HepG2 (cell line): ENCODE results near the gene C1orf198. TPM values are rescaled to one million over a fixed set of nuclear protein-coding genes. Genes with fewer than 3 reads are reported as not detected.

Experiments
- ATAC-seq: fragments of 200-7000 bp; cut with Tn5 transposase; 3 replicates; pipeline ENCODE4 v1.9.1; 2020; ENCODE audit warnings: mild to moderate bottlenecking, moderate library complexity
- BruUV-seq: library from RNA; stranded (reverse); fragments of 400-500 nt; replicated peaks from 2 replicates; lab custom pipeline; 2021; lab: Mats Ljungman, UMichigan
- CTCF ChIA-PET: fragments of 300-600 bp; formaldehyde crosslinking; extraction: SDS; loops from one replicate; lab custom pipeline; 2021; ENCODE audit warnings: low total read pairs, inconsistent platforms, low intra/inter-chr PET ratio; lab: Yijun Ruan, JAX
- POLR2A ChIA-PET: fragments of 350-600 bp; sonication (Branson Sonifier 250); formaldehyde crosslinking; loops from one replicate; lab custom pipeline; 2020; ENCODE audit warnings: antibody characterized with exemption, inconsistent platforms; lab: Yijun Ruan, JAX
- DNase-seq: peaks from one replicate; pipeline ENCODE4 v3.0.0-alpha.2; 2015; ENCODE audit warnings: low spot score
- FAIRE-seq: peaks from 3 replicates; lab custom pipeline; 2011; peaks lifted over from hg19 to GRCh38; lab: Jason Lieb, UNC
- H2AFZ ChIP-seq: one replicate; pipeline ENCODE4 v1.6.1; 2011; ENCODE audit warnings: low read length, inconsistent platforms
- H3K27ac ChIP-seq: fragments of 300-600 bp; 3 replicates; pipeline ENCODE4 v1.8.0; 2011; ENCODE audit warnings: mixed run types, mild to moderate bottlenecking, mixed read lengths, low read length, inconsistent platforms; ENCODE audit not compliant: insufficient read depth; ENCODE audit errors: extremely low read length
- H3K27me3 ChIP-seq, 2 experiments: fragments of 200-600 bp in 1 of 2; 2 replicates in 1 of 2; 3 replicates in 1 of 2; pipeline versions ENCODE4 v1.6.0 to v1.8.0; 2011; ENCODE audit warnings: low read length in 2 of 2, mild to moderate bottlenecking in 2 of 2, moderate library complexity in 2 of 2, inconsistent platforms in 1 of 2; ENCODE audit not compliant: insufficient read depth in 2 of 2, control insufficient read depth in 1 of 2
- H3K36me3 ChIP-seq, 2 experiments: fragments of 200-600 bp in 1 of 2; replicated peaks in 1 of 2; 2 replicates in 1 of 2; 3 replicates in 1 of 2; pipeline versions ENCODE4 v1.5.1 to v1.8.0; 2011; ENCODE audit warnings: low read length in 2 of 2, inconsistent platforms in 1 of 2; ENCODE audit not compliant: insufficient read depth in 2 of 2, control insufficient read depth in 1 of 2
- H3K4me1 ChIP-seq: 2 replicates; pipeline ENCODE4 v1.5.1; 2012; ENCODE audit warnings: low read length, inconsistent platforms; ENCODE audit not compliant: insufficient read depth
- H3K4me2 ChIP-seq: 2 replicates; pipeline ENCODE4 v1.6.0; 2011; ENCODE audit warnings: low read depth, low read length, inconsistent platforms
- H3K4me3 ChIP-seq, 3 experiments: fragments of 200-600 bp in 1 of 3; sonication (generic), shearing (Covaris generic) in 1 of 3; replicated peaks in 1 of 3; 2 replicates each; pipeline ENCODE4 v1.5.1; 2011 to 2016; ENCODE audit warnings: low read length in 3 of 3, inconsistent platforms in 2 of 3, low read depth in 2 of 3, mild to moderate bottlenecking in 2 of 3, control low read depth in 1 of 3, mixed read lengths in 1 of 3; ENCODE audit not compliant: insufficient read depth in 1 of 3
- H3K79me2 ChIP-seq: one replicate; pipeline ENCODE4 v1.6.1; 2011; ENCODE audit warnings: low read length, inconsistent platforms; ENCODE audit not compliant: insufficient read depth
- H3K9ac ChIP-seq: 2 replicates; pipeline ENCODE4 v1.6.0; 2011; ENCODE audit warnings: mild to moderate bottlenecking, low read depth, low read length, inconsistent platforms; ENCODE audit not compliant: insufficient read depth
- H3K9me3 ChIP-seq: 2 replicates; pipeline ENCODE4 v1.5.1; 2012; ENCODE audit warnings: mild to moderate bottlenecking, low read length
- H4K20me1 ChIP-seq: 2 replicates; pipeline ENCODE4 v1.6.0; 2011; ENCODE audit warnings: inconsistent platforms, mild to moderate bottlenecking, low read length, moderate library complexity; ENCODE audit not compliant: insufficient read depth
- BORCS8-MEF2B ChIP-seq: sonication (generic); formaldehyde crosslinking; IDR thresholded peaks from 2 replicates; pipeline ENCODE4 v1.8.0; 2022; ENCODE audit warnings: mild to moderate bottlenecking, missing genetic modification reagents
- ELF3 ChIP-seq: IDR thresholded peaks from 2 replicates; pipeline ENCODE4 v1.6.1; 2016; ENCODE audit warnings: missing genetic modification reagents, missing compliant biosample characterization
- FOSL2 ChIP-seq: sonication (generic); formaldehyde crosslinking; IDR thresholded peaks from 2 replicates; pipeline ENCODE4 v1.4.0; 2020; ENCODE audit warnings: missing genetic modification reagents
- HOXA5 ChIP-seq: sonication (generic); formaldehyde crosslinking; IDR thresholded peaks from 2 replicates; pipeline ENCODE4 v1.4.0; 2020; ENCODE audit warnings: missing genetic modification reagents
- KLF6 ChIP-seq: IDR thresholded peaks from 2 replicates; pipeline ENCODE4 v1.8.0; 2016; ENCODE audit warnings: missing biosample characterization, missing genetic modification reagents
- MLX ChIP-seq: IDR thresholded peaks from 2 replicates; pipeline ENCODE4 v1.6.1; 2016
- MZF1 ChIP-seq: sonication (generic); formaldehyde crosslinking; IDR thresholded peaks from 2 replicates; pipeline ENCODE4 v1.8.1; 2023; ENCODE audit warnings: mild to moderate bottlenecking, missing genetic modification reagents, borderline replicate concordance
- PITX1 ChIP-seq: sonication (generic); formaldehyde crosslinking; IDR thresholded peaks from 2 replicates; pipeline ENCODE4 v1.5.1; 2020; ENCODE audit warnings: mild to moderate bottlenecking, missing genetic modification reagents
- RFXAP ChIP-seq: sonication (generic); formaldehyde crosslinking; IDR thresholded peaks from 2 replicates; pipeline ENCODE4 v1.4.0; 2020; ENCODE audit warnings: missing genetic modification reagents, borderline replicate concordance
- TERF1 ChIP-seq: sonication (generic); formaldehyde crosslinking; IDR thresholded peaks from 2 replicates; pipeline ENCODE4 v1.8.0; 2022; ENCODE audit warnings: mild to moderate bottlenecking, missing genetic modification reagents, moderate library complexity
- ZKSCAN1 ChIP-seq: fragments of 150-350 bp; IDR thresholded peaks from 2 replicates; pipeline ENCODE4 v1.6.1; 2014; ENCODE audit warnings: low read length
- ZNF281 ChIP-seq: sonication (generic); formaldehyde crosslinking; IDR thresholded peaks from 2 replicates; pipeline ENCODE4 v1.4.0; 2020; ENCODE audit warnings: missing genetic modification reagents, borderline replicate concordance
- ZNF44 ChIP-seq: sonication (generic); formaldehyde crosslinking; IDR thresholded peaks from 2 replicates; pipeline ENCODE4 v1.5.1; 2020; ENCODE audit warnings: mild to moderate bottlenecking, missing genetic modification reagents
- WGBS: methylation state at CpG from one replicate; pipeline ENCODE4 v1.1.6; 2017; ENCODE audit warnings: low lambda C conversion rate; 5-methylcytosine and 5-hydroxymethylcytosine counted together
- in situ Hi-C: cut with HindIII; loops from 2 replicates; pipeline ENCODE4 v1.10.0; 2017; ENCODE audit warnings: low pct_unique_long_range_greater_than_20kb; ENCODE audit not compliant: extremely low pct_ligation_motif_present
- intact Hi-C: fragments of 100-400 bp; cut with micrococcal nuclease; formaldehyde crosslinking; loops from one replicate; pipeline ENCODE4 v1.10.0; 2022; ENCODE audit not compliant: unreplicated experiment
- polyA plus RNA-seq, 8 experiments: library from polyadenylated mRNA; depleted of rRNA in 3 of 8; stranded (reverse) in 7 of 8; unstranded in 1 of 8; fragments of >200 nt; fragmentation: Illumina TruSeq in 4 of 8; extraction: Trizol in 4 of 8; gene quantifications; 2 replicates each; pipeline versions ENCODE4 v1.2.1 to v1.2.3, GENCODE V29; 2011 to 2016; ENCODE audit warnings: low read depth in 4 of 8, missing spikeins in 1 of 8, mixed read lengths in 1 of 8; ENCODE audit not compliant: insufficient read depth in 1 of 8
- total RNA-seq, 5 experiments: library from RNA; depleted of rRNA; stranded (reverse); fragments of >200 nt; fragmentation: Illumina TruSeq; extraction: Trizol; gene quantifications; 2 replicates each; pipeline ENCODE4 v1.2.3, GENCODE V29; 2016; ENCODE audit warnings: low read depth in 1 of 5

The C1orf198 gene
- total and polyA plus RNA-seq, 2 of the 13 experiments (the other 11 are each of a cell fraction or from before 2014, with no cell fraction given), result 12.7 to 13.4 TPM

- TF ChIP-seq ZKSCAN1 (no peak), MLX (CRISPR knock-in tag) (no peak), ELF3 (CRISPR knock-in tag) (no peak), KLF6 (CRISPR knock-in tag) (no peak), TERF1 (CRISPR knock-in tag) (no peak), ZNF281 (CRISPR knock-in tag) (no peak), BORCS8-MEF2B (no peak), PITX1 (no peak), MZF1 (no peak), ZNF44 (CRISPR knock-in tag) (no peak), HOXA5 (CRISPR knock-in tag) (no peak), FOSL2 (CRISPR knock-in tag) (no peak), RFXAP (CRISPR knock-in tag) (no peak)
- Histone ChIP-seq H3K9me3 (peaks cover 8% of the 10 kb centered on the region), H3K4me2 (no peak overlapping the region), H3K9ac (no peak overlapping the region), H2AFZ (no peak overlapping the region), H3K27me3 (peaks cover 0 to 4% of the 10 kb centered on the region in 2 experiments; a peak in 3 of 5 replicates), H3K79me2 (no peaks in the 10 kb centered on the region), H3K4me1 (no peaks in the 10 kb centered on the region), H3K27ac (no peak overlapping the region), H3K4me3 (no peak overlapping the region), H4K20me1 (no peaks in the 10 kb centered on the region), H3K36me3 (no peaks in the 10 kb centered on the region)
- BruUV-seq, result no TSS peak
- intact Hi-C loops, result no loop called here
- CTCF ChIA-PET, result no interaction called here
- 2% methylated on average over 4 of the region's 4 CpGs for WGBS
- in situ Hi-C loops, result no loop called here
- FAIRE-seq (no peak), DNase-seq (no peak), ATAC-seq (no peak)
- POLR2A ChIA-PET, result no interaction called here
Measured at GRCh38 chr1:230808281-230808872, 59.9 kb downstream of the C1orf198 start.
